ENCODE measurements around the gene C9orf78. TPM values are rescaled to one million over a fixed set of nuclear protein-coding genes. Genes with fewer than 3 reads are reported as not detected.

Gene C9orf78
- total RNA-seq, 1 experiment from 2014 or later: 37.5 TPM

- H3K79me1 ChIP-seq (ENCODE audit: insufficient read depth, low read depth, low read length, poor library complexity, severe bottlenecking): no peaks in the 10 kb centered on the region
- no peak overlapping the region for H3K27ac ChIP-seq (ENCODE audit: insufficient read length, low read depth, low read length)
- no CpG with 5 or more reads among the region's 14 CpGs for WGBS (ENCODE audit: extremely low coverage, insufficient read length, low lambda C conversion rate)
- H4K5ac ChIP-seq (ENCODE audit: insufficient read length, low read depth, low read length): no peak overlapping the region
- Mint-ChIP-seq H3K27me3 (ENCODE audit: low read depth) (peaks cover 32% of the 10 kb centered on the region), H3K27ac (peak overlapping the region in 1 of 3 experiments; percentile 33; a peak in 3 of 7 replicates), H3K4me3 (no peak overlapping the region; a peak in 1 of 5 replicates), H3K9me3 (no peaks in the 10 kb centered on the region; a peak in 1 of 5 replicates), H3K4me1 (peaks cover 2% of the 10 kb centered on the region in 2 experiments; a peak in 2 of 4 replicates), H3K36me3 (ENCODE audit: insufficient read depth in 1 of 3, low read depth in 3 of 3) (no peaks in the 10 kb centered on the region)
- H4K20me1 ChIP-seq (ENCODE audit: control insufficient read depth, insufficient read depth, insufficient read length): no peaks in the 10 kb centered on the region
- H3K4me2 ChIP-seq (ENCODE audit: insufficient read depth, insufficient read length, low read length): no peak overlapping the region
- H3K18ac ChIP-seq (ENCODE audit: insufficient read length, low read depth, low read length): no peak overlapping the region
- no peak overlapping the region for H2BK5ac ChIP-seq (ENCODE audit: insufficient read length, low read length)
- H2AFZ ChIP-seq (ENCODE audit: low read length): no peak overlapping the region
- no peak overlapping the region for H2BK120ac ChIP-seq (ENCODE audit: low read depth, low read length, poor library complexity, severe bottlenecking)
- peak; percentile 81 for DNase-seq
- H3K27me3 ChIP-seq (ENCODE audit: insufficient read depth, low read length): no peaks in the 10 kb centered on the region
- no peak overlapping the region for H3K9ac ChIP-seq (ENCODE audit: extremely low read depth, insufficient read length, low read length)
- no peaks in the 10 kb centered on the region for H3K23me2 ChIP-seq (ENCODE audit: insufficient read length, low read depth, low read length, poor library complexity, severe bottlenecking)
- no peak overlapping the region for H2BK15ac ChIP-seq (ENCODE audit: low read depth, low read length)
- no peak overlapping the region for H4K91ac ChIP-seq (ENCODE audit: insufficient read length, low read depth, low read length)
- no peak overlapping the region for H3T11ph ChIP-seq (ENCODE audit: low read length)
- no peak overlapping the region for H3K23ac ChIP-seq (ENCODE audit: insufficient read length, low read depth, low read length)
- H3K56ac ChIP-seq (ENCODE audit: insufficient read length, low read depth, low read length): no peak overlapping the region
- H2BK20ac ChIP-seq (ENCODE audit: low read depth, low read length, poor library complexity, severe bottlenecking): no peak overlapping the region
- no peaks in the 10 kb centered on the region for H3K4me1 ChIP-seq (ENCODE audit: insufficient read depth, low read length)
- H3K9me3 ChIP-seq (ENCODE audit: control insufficient read depth, low read depth, low read length): no peaks in the 10 kb centered on the region
- no peaks in the 10 kb centered on the region for H3K79me2 ChIP-seq (ENCODE audit: insufficient read depth, low read length)
- H3K14ac ChIP-seq (ENCODE audit: insufficient read depth, low read length): no peak overlapping the region
- no peak overlapping the region for H4K8ac ChIP-seq (replicated peaks; ENCODE audit: insufficient read length, low read depth, low read length)
- TF ChIP-seq CTCF (conservative IDR thresholded peaks at IDR 0.05): peak; percentile 96
- no peak overlapping the region for H2BK12ac ChIP-seq (ENCODE audit: insufficient read length, low read depth, low read length)
- H3K4ac ChIP-seq (ENCODE audit: low read depth, low read length): no peak overlapping the region
- no peak overlapping the region for H2AK5ac ChIP-seq (ENCODE audit: insufficient read length, low read length)
Measured at GRCh38 chr9:129783516-129784361, 51.3 kb downstream of the C9orf78 start.
